Thoracic aorta (tissue), 2 donors: Measurements from ENCODE around the gene FTO. TPM values are rescaled to one million over a fixed set of nuclear protein-coding genes. Genes with fewer than 3 reads are reported as not detected.

Source experiments
- ATAC-seq: fragments of 150-250 bp; one replicate; pipeline ENCODE4 v1.8.0; 2017; ENCODE audit warnings: low read depth; ENCODE audit not compliant: insufficient number of reproducible peaks, low FRiP score
- DNase-seq: peaks from one replicate; pipeline ENCODE4 v3.0.0-alpha.2; 2020; ENCODE audit warnings: low spot score
- H3K27ac ChIP-seq, 2 donors: fragments of 200-600 bp; sonication (generic); 1 replicate in 1 of 2; 2 replicates in 1 of 2; pipeline ENCODE4 v1.5.1; 2016; ENCODE audit warnings: mild to moderate bottlenecking in 2 of 2, moderate library complexity in 2 of 2
- H3K27me3 ChIP-seq: fragments of 200-600 bp; sonication (generic); replicated peaks from 2 replicates; pipeline ENCODE4 v1.6.0; 2016; ENCODE audit warnings: mild to moderate bottlenecking; ENCODE audit not compliant: insufficient read depth
- H3K36me3 ChIP-seq: fragments of 200-600 bp; sonication (generic); one replicate; pipeline ENCODE4 v1.5.1; 2016
- H3K4me1 ChIP-seq, 2 donors: fragments of 200-600 bp; sonication (generic); 1 replicate in 1 of 2; 2 replicates in 1 of 2; pipeline versions ENCODE4 v1.5.1 to v1.6.0; 2016; ENCODE audit warnings: low read depth in 2 of 2, mild to moderate bottlenecking in 1 of 2; ENCODE audit not compliant: control insufficient read depth in 1 of 2
- H3K4me3 ChIP-seq: fragments of 200-600 bp; sonication (generic); 2 replicates; pipeline ENCODE4 v1.5.1; 2016; ENCODE audit warnings: mild to moderate bottlenecking
- H3K9me3 ChIP-seq: fragments of 200-600 bp; sonication (generic); 2 replicates; pipeline ENCODE4 v1.5.1; 2016
- CTCF ChIP-seq: fragments of 200-600 bp; sonication (generic); IDR thresholded peaks from one replicate; pipeline ENCODE4 v1.5.1; 2019; ENCODE audit warnings: antibody characterized with exemption
- total RNA-seq, 2 donors: library from RNA; depleted of rRNA; stranded (reverse); fragments of >200 nt; gene quantifications; one replicate each; pipeline versions ENCODE4 v1.1.0 to v1.2.3, GENCODE V29; 2016

FTO gene
- total RNA-seq, 2 donors from 2014 or later, result 99.6 to 103 TPM

GRCh38 chr16:53756275-53756996, 52.5 kb downstream of the FTO start:
- ATAC-seq (no peak), DNase-seq (no peak)
- Histone ChIP-seq H3K27me3 (no peaks in the 10 kb centered on the region), H3K36me3 (no peaks in the 10 kb centered on the region), H3K27ac (no peak overlapping the region), H3K9me3 (no peaks in the 10 kb centered on the region), H3K4me1 (peaks cover 10 to 45% of the 10 kb centered on the region in 2 donors), H3K4me3 (no peak overlapping the region)
- TF ChIP-seq CTCF, result no peak

- Histone ChIP-seq H3K27me3 (no peaks in the 10 kb centered on the region), H3K4me1 (peaks cover 3 to 36% of the 10 kb centered on the region in 2 donors), H3K36me3 (no peaks in the 10 kb centered on the region), H3K9me3 (no peaks in the 10 kb centered on the region), H3K27ac (no peak overlapping the region), H3K4me3 (no peak overlapping the region)
- TF ChIP-seq CTCF, result no peak
- DNase-seq (no peak), ATAC-seq (no peak)
Observed at GRCh38 chr16:53757971-53758609, 54.1 kb downstream of the FTO start.

GRCh38 chr16:53761962-53762703, 58.2 kb downstream of the FTO start:
- Histone ChIP-seq H3K9me3 (no peaks in the 10 kb centered on the region), H3K27ac (no peak overlapping the region)
- ATAC-seq, result no peak

GRCh38 chr16:53766304-53767016, 62.5 kb downstream of the FTO start:
- no peak for ATAC-seq
- Histone ChIP-seq H3K36me3 (no peaks in the 10 kb centered on the region), H3K4me3 (no peak overlapping the region), H3K27me3 (no peaks in the 10 kb centered on the region), H3K4me1 (peaks cover 23 to 44% of the 10 kb centered on the region in 2 donors), H3K9me3 (no peaks in the 10 kb centered on the region), H3K27ac (no peak overlapping the region)
- no peak for DNase-seq
- TF ChIP-seq CTCF, result no peak

More at GRCh38 chr16:53761962-53762703, 58.2 kb downstream of the FTO start:
- H3K27me3 ChIP-seq, result no peaks in the 10 kb centered on the region
- H3K36me3 ChIP-seq, result no peaks in the 10 kb centered on the region
- no peak overlapping the region for H3K4me3 ChIP-seq
- no peak for TF ChIP-seq CTCF
- peaks cover 0 to 17% of the 10 kb centered on the region in 2 donors for H3K4me1 ChIP-seq
- no peak for DNase-seq
